HepG2 (cell line): Measurements from ENCODE around the gene RASSF8. TPM values are rescaled to one million over a fixed set of nuclear protein-coding genes. Genes with fewer than 3 reads are reported as not detected.

Experiments
- ELK4 ChIP-seq: sonication (generic); formaldehyde crosslinking; IDR thresholded peaks from 2 replicates; pipeline ENCODE4 v1.9.0; 2021; ENCODE audit warnings: missing genetic modification reagents, borderline replicate concordance
- MED8 ChIP-seq: sonication (generic); formaldehyde crosslinking; IDR thresholded peaks from 2 replicates; pipeline ENCODE4 v1.8.1; 2023; ENCODE audit warnings: mild to moderate bottlenecking, missing genetic modification reagents; ENCODE audit not compliant: insufficient replicate concordance
- NFE2 ChIP-seq: sonication (generic); formaldehyde crosslinking; IDR thresholded peaks from 2 replicates; pipeline ENCODE4 v1.4.0; 2020; ENCODE audit warnings: missing genetic modification reagents
- RFX1 ChIP-seq: fragments of 450-650 bp; IDR thresholded peaks from 2 replicates; pipeline ENCODE4 v1.6.1; 2017
- SNAPC4 ChIP-seq: sonication (generic); formaldehyde crosslinking; IDR thresholded peaks from 2 replicates; pipeline ENCODE4 v1.4.0; 2020; ENCODE audit warnings: mild to moderate bottlenecking, missing genetic modification reagents
- ZBTB38 ChIP-seq: sonication (generic); formaldehyde crosslinking; IDR thresholded peaks from 2 replicates; pipeline ENCODE4 v1.5.1; 2020; ENCODE audit warnings: mild to moderate bottlenecking, missing genetic modification reagents
- ZBTB4 ChIP-seq: sonication (generic); formaldehyde crosslinking; IDR thresholded peaks from 2 replicates; pipeline ENCODE4 v1.4.0; 2020; ENCODE audit warnings: missing genetic modification reagents, mild to moderate bottlenecking, borderline replicate concordance
- polyA plus RNA-seq, 8 experiments: library from polyadenylated mRNA; depleted of rRNA in 3 of 8; stranded (reverse) in 7 of 8; unstranded in 1 of 8; fragments of >200 nt; fragmentation: Illumina TruSeq in 4 of 8; extraction: Trizol in 4 of 8; gene quantifications; 2 replicates each; pipeline versions ENCODE4 v1.2.1 to v1.2.3, GENCODE V29; 2011 to 2016; ENCODE audit warnings: low read depth in 4 of 8, missing spikeins in 1 of 8, mixed read lengths in 1 of 8; ENCODE audit not compliant: insufficient read depth in 1 of 8
- total RNA-seq, 5 experiments: library from RNA; depleted of rRNA; stranded (reverse); fragments of >200 nt; fragmentation: Illumina TruSeq; extraction: Trizol; gene quantifications; 2 replicates each; pipeline ENCODE4 v1.2.3, GENCODE V29; 2016; ENCODE audit warnings: low read depth in 1 of 5
- TF ChIP-seq, protein P1 (sequence below): sonication (generic); formaldehyde crosslinking; IDR thresholded peaks from one replicate; pipeline ENCODE4 v1.5.1; 2020; ENCODE audit warnings: mild to moderate bottlenecking, missing genetic modification reagents; ENCODE audit errors: not compliant biosample characterization

RASSF8 gene
- total and polyA plus RNA-seq, 2 of the 13 experiments (the other 11 are each of a cell fraction or from before 2014, with no cell fraction given): 0.82 to 9.2 TPM

DNA sequence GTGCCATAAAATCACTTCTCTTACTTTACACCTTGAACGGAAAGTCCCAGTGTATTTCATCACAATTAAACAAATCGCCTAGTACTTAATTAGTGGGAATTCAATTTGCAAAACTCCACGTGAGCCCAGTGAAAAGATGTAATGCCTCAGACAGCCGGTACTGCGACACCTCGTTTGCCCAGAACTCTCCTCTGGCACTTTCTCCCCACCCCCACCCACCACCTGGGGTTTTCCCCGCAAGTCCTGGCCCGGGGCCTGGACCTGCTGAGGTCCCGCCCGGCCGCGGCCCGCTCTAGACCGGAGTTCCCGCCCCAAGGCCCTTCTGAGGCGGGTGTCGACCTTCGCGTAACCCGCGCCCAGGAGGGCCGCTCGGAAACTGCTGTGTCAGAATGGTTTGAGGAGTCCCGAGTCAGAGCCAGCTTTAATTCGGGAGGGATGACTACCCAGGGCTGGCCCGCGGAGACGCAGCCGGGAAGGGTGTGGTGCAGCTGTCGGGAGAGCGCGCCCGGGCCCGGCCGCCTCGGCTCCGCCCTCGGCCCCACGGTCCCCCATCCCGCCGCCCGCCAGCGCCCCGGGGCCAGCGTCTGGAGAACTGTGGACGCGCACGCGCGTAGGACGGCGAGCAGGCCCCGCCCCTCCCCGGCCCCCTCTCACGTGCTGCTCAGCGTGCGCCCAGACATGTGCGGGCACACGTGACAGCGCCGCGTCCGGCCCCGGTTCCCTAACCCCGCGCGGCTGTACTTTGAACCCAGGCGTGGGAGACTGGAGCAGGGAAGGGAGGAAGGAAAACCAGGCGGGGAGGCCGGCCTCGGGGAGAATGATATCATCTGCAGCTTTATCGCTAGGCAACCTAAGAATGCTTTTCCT lies 155.6 kb downstream of the RASSF8 start (continued):
- TF ChIP-seq MED8 (CRISPR knock-in tag): peak; percentile 60
- TF ChIP-seq ZBTB4 (CRISPR knock-in tag): no peak; the same call in 1 of the 2 replicates
- TF ChIP-seq ZBTB38: peak; percentile 90; the same call in 1 of the 2 replicates
- TF ChIP-seq NFE2 (CRISPR knock-in tag): no peak; the same call in 1 of the 2 replicates
- TF ChIP-seq, protein P1, sequence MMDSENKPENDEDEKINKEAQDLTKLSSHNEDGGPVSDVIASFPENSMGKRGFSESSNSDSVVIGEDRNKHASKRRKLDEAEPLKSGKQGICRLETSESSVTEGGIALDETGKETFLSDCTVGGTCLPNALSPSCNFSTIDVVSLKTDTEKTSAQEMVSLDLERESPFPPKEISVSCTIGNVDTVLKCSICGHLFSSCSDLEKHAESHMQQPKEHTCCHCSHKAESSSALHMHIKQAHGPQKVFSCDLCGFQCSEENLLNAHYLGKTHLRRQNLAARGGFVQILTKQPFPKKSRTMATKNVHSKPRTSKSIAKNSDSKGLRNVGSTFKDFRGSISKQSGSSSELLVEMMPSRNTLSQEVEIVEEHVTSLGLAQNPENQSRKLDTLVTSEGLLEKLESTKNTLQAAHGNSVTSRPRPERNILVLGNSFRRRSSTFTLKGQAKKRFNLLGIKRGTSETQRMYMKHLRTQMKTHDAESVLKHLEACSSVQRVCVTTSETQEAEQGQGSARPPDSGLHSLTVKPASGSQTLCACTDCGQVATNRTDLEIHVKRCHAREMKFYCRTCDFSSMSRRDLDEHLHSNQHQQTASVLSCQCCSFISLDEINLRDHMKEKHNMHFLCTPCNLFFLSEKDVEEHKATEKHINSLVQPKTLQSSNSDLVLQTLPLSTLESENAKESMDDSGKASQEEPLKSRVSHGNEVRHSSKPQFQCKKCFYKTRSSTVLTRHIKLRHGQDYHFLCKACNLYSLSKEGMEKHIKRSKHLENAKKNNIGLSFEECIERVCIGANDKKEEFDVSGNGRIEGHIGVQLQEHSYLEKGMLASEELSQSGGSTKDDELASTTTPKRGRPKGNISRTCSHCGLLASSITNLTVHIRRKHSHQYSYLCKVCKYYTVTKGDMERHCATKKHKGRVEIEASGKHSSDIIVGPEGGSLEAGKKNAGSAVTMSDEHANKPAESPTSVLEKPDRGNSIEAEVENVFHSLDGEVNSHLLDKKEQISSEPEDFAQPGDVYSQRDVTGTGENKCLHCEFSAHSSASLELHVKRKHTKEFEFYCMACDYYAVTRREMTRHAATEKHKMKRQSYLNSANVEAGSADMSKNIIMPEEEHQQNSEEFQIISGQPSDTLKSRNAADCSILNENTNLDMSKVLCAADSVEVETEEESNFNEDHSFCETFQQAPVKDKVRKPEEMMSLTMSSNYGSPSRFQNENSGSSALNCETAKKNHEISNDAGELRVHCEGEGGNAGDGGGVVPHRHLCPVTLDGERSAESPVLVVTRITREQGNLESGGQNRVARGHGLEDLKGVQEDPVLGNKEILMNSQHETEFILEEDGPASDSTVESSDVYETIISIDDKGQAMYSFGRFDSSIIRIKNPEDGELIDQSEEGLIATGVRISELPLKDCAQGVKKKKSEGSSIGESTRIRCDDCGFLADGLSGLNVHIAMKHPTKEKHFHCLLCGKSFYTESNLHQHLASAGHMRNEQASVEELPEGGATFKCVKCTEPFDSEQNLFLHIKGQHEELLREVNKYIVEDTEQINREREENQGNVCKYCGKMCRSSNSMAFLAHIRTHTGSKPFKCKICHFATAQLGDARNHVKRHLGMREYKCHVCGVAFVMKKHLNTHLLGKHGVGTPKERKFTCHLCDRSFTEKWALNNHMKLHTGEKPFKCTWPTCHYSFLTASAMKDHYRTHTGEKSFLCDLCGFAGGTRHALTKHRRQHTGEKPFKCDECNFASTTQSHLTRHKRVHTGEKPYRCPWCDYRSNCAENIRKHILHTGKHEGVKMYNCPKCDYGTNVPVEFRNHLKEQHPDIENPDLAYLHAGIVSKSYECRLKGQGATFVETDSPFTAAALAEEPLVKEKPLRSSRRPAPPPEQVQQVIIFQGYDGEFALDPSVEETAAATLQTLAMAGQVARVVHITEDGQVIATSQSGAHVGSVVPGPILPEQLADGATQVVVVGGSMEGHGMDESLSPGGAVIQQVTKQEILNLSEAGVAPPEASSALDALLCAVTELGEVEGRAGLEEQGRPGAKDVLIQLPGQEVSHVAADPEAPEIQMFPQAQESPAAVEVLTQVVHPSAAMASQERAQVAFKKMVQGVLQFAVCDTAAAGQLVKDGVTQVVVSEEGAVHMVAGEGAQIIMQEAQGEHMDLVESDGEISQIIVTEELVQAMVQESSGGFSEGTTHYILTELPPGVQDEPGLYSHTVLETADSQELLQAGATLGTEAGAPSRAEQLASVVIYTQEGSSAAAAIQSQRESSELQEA (CRISPR knock-in tag): no peak
- no peak; the same call in 1 of the 2 replicates for TF ChIP-seq ELK4 (CRISPR knock-in tag)
- peak; percentile 53; the same call in 1 of the 2 replicates for TF ChIP-seq RFX1
- TF ChIP-seq SNAPC4: no peak
